HAP-1 (cell line): ENCODE measurements around the gene PALMD.

Experiments used
- DNase-seq, 2 experiments: peaks; one replicate each; pipeline ENCODE4 v3.0.0-alpha.2; 2016 to 2020; ENCODE audit warnings: low spot score in 2 of 2
- H3K27me3 ChIP-seq: fragments of 250-450 bp; sonication (Bioruptor Pico); 2 replicates; pipeline ENCODE4 v1.5.1; 2020; ENCODE audit warnings: low read depth, mild to moderate bottlenecking, moderate library complexity
- H3K36me3 ChIP-seq: fragments of 250-450 bp; sonication (Bioruptor Pico); replicated peaks from 2 replicates; pipeline ENCODE4 v1.5.1; 2020; ENCODE audit warnings: mild to moderate bottlenecking
- H3K4me1 ChIP-seq: fragments of 250-450 bp; sonication (Bioruptor Pico); 2 replicates; pipeline ENCODE4 v1.5.1; 2020; ENCODE audit warnings: mild to moderate bottlenecking
- H3K4me3 ChIP-seq: fragments of 250-450 bp; sonication (Bioruptor Pico); 2 replicates; pipeline ENCODE4 v1.5.1; 2020; ENCODE audit warnings: mild to moderate bottlenecking, moderate library complexity
- H3K9me3 ChIP-seq: fragments of 250-450 bp; sonication (Bioruptor Pico); 2 replicates; pipeline ENCODE4 v1.5.1; 2020; ENCODE audit warnings: mild to moderate bottlenecking, moderate library complexity
- in situ Hi-C: fragments of 300-500 bp; cut with MboI; formaldehyde crosslinking; loops from 3 replicates; pipeline ENCODE4 v1.14.3; 2020; ENCODE audit warnings: low sequenced_read_pairs, inconsistent platforms, mixed read lengths

Gene PALMD

DNA sequence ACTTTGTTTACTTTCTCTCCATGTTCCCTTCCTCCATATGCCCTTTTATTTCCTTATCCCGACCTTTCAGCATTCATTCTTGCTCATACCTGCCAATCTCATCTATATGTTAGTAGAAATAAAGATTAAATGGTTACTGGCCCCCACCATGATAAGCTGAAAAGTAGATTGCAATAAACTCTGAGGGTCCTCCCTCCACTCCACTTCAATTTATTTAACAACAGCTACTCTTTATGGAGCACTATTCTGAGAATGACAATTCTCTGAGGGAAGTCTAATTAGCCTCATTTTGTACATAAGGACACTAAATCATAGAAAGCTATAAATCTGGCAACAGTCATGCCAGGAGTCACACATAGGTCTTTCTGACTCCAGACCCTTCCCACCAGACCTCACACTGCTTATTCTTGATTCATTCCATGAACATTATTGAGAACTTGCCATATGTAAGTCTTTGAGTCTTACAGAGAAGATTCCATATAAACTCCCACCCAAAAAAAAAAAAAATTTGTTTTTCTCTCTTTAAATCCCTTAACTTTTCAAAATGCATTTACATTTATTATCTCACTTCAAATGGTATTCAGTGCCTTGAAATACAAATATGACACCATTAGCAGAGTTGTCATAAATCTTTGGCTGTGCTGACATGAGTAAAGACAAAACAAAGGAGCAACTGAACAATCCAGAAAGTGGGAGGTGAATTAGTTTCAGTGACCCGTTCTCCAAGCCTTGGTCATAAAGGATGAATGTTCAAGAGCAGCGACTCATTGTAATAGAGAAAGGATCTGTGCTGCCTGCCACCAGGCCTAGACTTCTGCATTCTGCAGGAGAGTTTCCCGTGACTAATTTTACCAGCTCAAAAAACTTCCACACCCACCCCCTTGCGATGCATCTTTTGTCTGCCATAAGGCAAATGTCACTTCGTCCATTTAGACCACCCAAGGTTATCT is 28.5 kb downstream of the PALMD start:
- H3K27me3 ChIP-seq, result no peaks in the 10 kb centered on the region
- in situ Hi-C loops, result no loop called here
- DNase-seq, result no peak
- no peak overlapping the region for H3K4me3 ChIP-seq
- H3K4me1 ChIP-seq, result peaks cover 6% of the 10 kb centered on the region
- H3K36me3 ChIP-seq, result no peaks in the 10 kb centered on the region
- no peaks in the 10 kb centered on the region for H3K9me3 ChIP-seq

- in situ Hi-C loops, result no loop called here
- H3K36me3 ChIP-seq, result no peaks in the 10 kb centered on the region
- H3K4me3 ChIP-seq, result no peak overlapping the region
- H3K9me3 ChIP-seq, result no peaks in the 10 kb centered on the region
- no peaks in the 10 kb centered on the region for H3K27me3 ChIP-seq
- DNase-seq, result no peak
- peaks cover 6% of the 10 kb centered on the region for H3K4me1 ChIP-seq
These were observed 29.4 kb downstream of the PALMD start for GRCh38 chr1:99675292-99675691.

DNA sequence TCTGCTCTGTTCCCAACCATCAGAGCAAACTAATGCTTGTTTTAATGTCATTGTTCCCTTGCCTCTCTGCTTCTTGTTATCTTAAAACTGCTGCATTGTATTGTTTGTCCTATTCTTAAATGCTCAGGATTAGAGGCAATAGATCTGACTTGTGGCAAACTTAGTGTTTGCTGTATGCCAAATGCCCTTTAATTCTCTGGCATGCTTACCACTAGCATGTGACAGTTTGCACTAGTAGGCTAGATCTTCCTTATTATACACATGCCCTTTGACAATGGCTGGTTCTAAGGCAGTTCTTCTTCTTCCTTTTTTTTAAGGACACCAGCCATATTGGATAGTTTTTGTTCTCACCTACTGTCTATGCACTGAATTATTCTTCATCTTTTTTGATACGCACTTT is 30.1 kb downstream of the PALMD start:
- H3K9me3 ChIP-seq, result no peaks in the 10 kb centered on the region
- no peaks in the 10 kb centered on the region for H3K27me3 ChIP-seq
- no peak overlapping the region for H3K4me3 ChIP-seq
- no peaks in the 10 kb centered on the region for H3K36me3 ChIP-seq
- peaks cover 6% of the 10 kb centered on the region for H3K4me1 ChIP-seq
- in situ Hi-C loops, result no loop called here
- no peak for DNase-seq

DNA sequence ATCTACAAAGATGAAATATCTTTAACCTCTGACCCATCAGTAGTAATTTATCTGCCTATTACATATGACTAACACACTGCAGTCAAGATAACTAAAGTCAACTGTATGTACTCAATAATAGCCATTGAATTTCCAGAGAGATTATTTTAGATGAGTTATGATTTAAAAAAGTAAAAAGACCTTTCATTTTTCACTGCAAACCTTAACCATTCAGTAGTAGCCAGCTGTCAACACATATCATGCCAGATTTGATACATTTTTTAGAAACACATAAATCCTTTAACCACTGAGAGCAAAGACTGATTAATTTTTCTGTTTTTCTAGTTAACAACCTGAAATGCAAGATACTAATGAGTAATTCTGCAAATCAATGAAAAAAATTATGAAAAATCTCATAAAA is 31.0 kb downstream of the PALMD start:
- no peak overlapping the region for H3K4me3 ChIP-seq
- no peak for DNase-seq
- in situ Hi-C loops, result no loop called here
- no peaks in the 10 kb centered on the region for H3K36me3 ChIP-seq
- H3K27me3 ChIP-seq, result no peaks in the 10 kb centered on the region
- peaks cover 6% of the 10 kb centered on the region for H3K4me1 ChIP-seq
- H3K9me3 ChIP-seq, result no peaks in the 10 kb centered on the region

GRCh38 chr1:99677416-99677815 is 31.5 kb downstream of the PALMD start:
- no peaks in the 10 kb centered on the region for H3K9me3 ChIP-seq
- H3K4me1 ChIP-seq, result peaks cover 6% of the 10 kb centered on the region
- no peak overlapping the region for H3K4me3 ChIP-seq
- no peak for DNase-seq
- no peaks in the 10 kb centered on the region for H3K36me3 ChIP-seq
- in situ Hi-C loops, result no loop called here
- H3K27me3 ChIP-seq, result no peaks in the 10 kb centered on the region

DNA sequence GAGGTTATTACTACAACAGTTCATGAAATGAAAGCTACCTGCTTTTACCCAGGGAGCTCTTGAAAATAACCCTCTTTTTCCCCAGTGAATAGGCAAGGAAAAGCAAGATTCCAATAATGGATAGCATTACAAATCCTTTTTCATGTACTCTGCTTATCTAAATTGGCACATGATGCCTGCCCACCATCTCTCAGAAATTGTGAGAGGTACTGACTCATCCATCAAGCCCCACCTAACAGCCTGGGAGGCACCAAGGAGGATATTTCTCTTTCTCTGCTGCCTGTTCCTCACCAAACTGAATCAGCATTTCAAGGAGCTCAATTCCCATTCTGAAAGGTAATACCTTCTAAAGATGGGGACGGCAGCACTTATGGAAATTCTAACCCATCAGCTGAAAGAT is 34.4 kb downstream of the PALMD start:
- Histone ChIP-seq H3K27me3 (no peaks in the 10 kb centered on the region), H3K9me3 (no peaks in the 10 kb centered on the region), H3K36me3 (no peaks in the 10 kb centered on the region), H3K4me3 (no peak overlapping the region), H3K4me1 (no peaks in the 10 kb centered on the region)
- in situ Hi-C loops, result no loop called here
- no peak for DNase-seq

- DNase-seq, result peak; percentile 14 to 30
- H3K27me3 ChIP-seq, result no peaks in the 10 kb centered on the region
- no peaks in the 10 kb centered on the region for H3K4me1 ChIP-seq
- H3K4me3 ChIP-seq, result no peak overlapping the region
- no peaks in the 10 kb centered on the region for H3K36me3 ChIP-seq
- in situ Hi-C loops, result no loop called here
- no peaks in the 10 kb centered on the region for H3K9me3 ChIP-seq
These were observed 35.7 kb downstream of the PALMD start for GRCh38 chr1:99681583-99681982.

DNA sequence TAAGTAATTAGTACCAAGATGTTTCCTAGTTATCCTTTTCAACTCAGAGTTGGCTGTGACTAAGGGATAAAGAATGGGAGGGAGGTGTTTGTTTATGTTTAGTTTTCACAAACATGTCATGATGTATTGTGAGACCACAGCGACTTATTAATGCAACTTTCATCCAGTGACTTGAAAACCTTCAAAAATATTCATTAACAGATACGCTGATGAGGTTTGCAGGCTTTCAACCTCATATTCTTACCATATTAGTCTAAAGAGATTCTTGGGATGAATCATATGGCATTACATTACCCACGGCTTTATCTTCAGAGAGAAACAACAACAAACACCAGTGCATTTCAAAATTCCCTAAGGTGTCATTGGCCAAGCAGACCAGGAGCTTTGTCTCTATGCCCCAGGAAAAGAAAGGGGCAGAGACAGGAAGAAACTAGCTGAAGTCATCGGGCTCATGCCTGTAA is 36.4 kb downstream of the PALMD start:
- Histone ChIP-seq H3K4me1 (no peaks in the 10 kb centered on the region), H3K36me3 (no peaks in the 10 kb centered on the region), H3K4me3 (no peak overlapping the region), H3K9me3 (no peaks in the 10 kb centered on the region), H3K27me3 (no peaks in the 10 kb centered on the region)
- in situ Hi-C loops, result no loop called here
- DNase-seq, result no peak

GRCh38 chr1:99685516-99686180 is 39.7 kb downstream of the PALMD start:
- H3K4me3 ChIP-seq, result no peak overlapping the region
- in situ Hi-C loops, result no loop called here
- DNase-seq, result peak; percentile 68 to 85
- H3K36me3 ChIP-seq, result no peaks in the 10 kb centered on the region
- no peaks in the 10 kb centered on the region for H3K27me3 ChIP-seq
- no peaks in the 10 kb centered on the region for H3K9me3 ChIP-seq
- no peaks in the 10 kb centered on the region for H3K4me1 ChIP-seq

GRCh38 chr1:99691175-99691574 is 45.3 kb downstream of the PALMD start:
- H3K36me3 ChIP-seq, result no peaks in the 10 kb centered on the region
- H3K27me3 ChIP-seq, result peaks cover under 1% of the 10 kb centered on the region; the same call in 1 of the 2 replicates
- H3K4me1 ChIP-seq, result no peaks in the 10 kb centered on the region
- in situ Hi-C loops, result no loop called here
- no peak overlapping the region for H3K4me3 ChIP-seq
- no peaks in the 10 kb centered on the region for H3K9me3 ChIP-seq
- DNase-seq, result no peak

DNA sequence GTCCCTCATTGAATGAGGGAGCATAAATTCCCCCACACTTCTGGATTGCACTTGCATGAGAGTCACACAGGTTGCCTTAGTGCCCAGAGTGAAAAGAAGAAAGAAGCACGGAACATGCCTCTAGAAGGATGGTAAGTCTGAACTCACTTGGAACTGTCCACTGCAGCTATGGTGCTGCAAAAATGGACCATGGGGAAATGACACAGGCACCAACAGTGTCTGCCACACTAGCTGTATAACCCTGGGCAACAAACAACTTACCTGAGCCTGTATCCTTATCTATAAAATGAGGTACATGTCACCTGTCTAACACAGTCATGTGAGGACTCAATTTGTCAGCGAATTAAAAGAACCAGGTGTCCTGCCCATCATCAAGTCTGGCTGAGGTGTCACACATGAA is 50.7 kb downstream of the PALMD start:
- H3K27me3 ChIP-seq, result peaks cover 16% of the 10 kb centered on the region

GRCh38 chr1:99697580-99697979 is 51.7 kb downstream of the PALMD start:
- DNase-seq, result no peak
- no peaks in the 10 kb centered on the region for H3K4me1 ChIP-seq
- in situ Hi-C loops, result no loop called here
- H3K4me3 ChIP-seq, result no peak overlapping the region
- 0 out of 2 replicates have a peak, but pooled peaks cover 3% of the 10 kb centered on the region for H3K9me3 ChIP-seq
- peaks cover 16% of the 10 kb centered on the region for H3K27me3 ChIP-seq
- no peaks in the 10 kb centered on the region for H3K36me3 ChIP-seq

More for the DNA sequence above, 50.7 kb downstream of the PALMD start:
- Histone ChIP-seq H3K4me1 (no peaks in the 10 kb centered on the region), H3K4me3 (no peak overlapping the region), H3K9me3 (0 out of 2 replicates have a peak, but pooled peaks cover 3% of the 10 kb centered on the region), H3K36me3 (no peaks in the 10 kb centered on the region)
- in situ Hi-C loops, result no loop called here
- no peak for DNase-seq

DNA sequence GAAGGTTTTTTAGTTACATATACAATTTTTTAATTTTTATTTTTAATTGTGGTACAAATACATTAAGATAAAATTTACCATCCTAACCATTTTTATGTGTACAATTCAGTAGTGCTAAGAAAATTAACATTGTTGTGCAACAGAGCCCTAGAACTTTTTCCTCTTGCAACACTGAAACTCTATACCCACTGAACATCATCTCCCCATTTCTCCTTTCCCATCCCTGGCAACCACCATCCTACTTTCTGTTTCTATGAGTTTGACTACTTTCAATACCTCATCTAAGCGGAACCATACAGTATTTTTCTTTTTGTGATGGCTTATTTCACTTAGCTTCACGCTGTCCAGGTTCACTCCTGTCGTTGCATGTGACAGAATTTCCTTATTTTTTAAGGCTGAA is 54.1 kb downstream of the PALMD start:
- in situ Hi-C loops, result loop anchor here (10.0 to 25.0 kb wide), 2 partner anchors 525 to 913 kb away; no protein-coding TSS in a partner anchor
- Histone ChIP-seq H3K36me3 (no peaks in the 10 kb centered on the region), H3K9me3 (0 out of 2 replicates have a peak, but pooled peaks cover 3% of the 10 kb centered on the region), H3K4me3 (no peak overlapping the region), H3K27me3 (peaks cover 16% of the 10 kb centered on the region), H3K4me1 (no peaks in the 10 kb centered on the region)
- DNase-seq, result no peak

DNA sequence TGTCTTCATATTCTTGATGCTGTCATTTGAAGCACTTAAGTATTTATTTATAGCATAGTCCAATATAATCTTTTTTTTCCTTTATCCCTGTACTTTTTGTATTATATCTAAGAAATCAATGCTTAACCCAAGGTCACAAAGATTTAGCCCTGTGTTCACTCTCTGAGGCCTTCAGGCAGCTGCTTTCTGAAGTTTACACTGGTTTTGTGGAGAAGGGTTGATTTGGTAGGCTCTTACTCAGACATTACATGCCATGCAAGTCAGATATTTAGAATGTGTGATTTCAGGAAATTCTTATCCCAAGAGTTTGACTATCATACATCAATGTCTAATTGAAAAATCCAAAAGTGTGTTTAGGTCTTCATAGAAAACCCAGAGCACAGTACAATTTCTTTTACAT is 56.3 kb downstream of the PALMD start:
- Histone ChIP-seq H3K9me3 (0 out of 2 replicates have a peak, but pooled peaks cover 3% of the 10 kb centered on the region), H3K27me3 (peaks cover 13% of the 10 kb centered on the region), H3K4me3 (no peak overlapping the region), H3K36me3 (no peaks in the 10 kb centered on the region), H3K4me1 (no peaks in the 10 kb centered on the region)
- DNase-seq, result no peak
- in situ Hi-C loops, result loop anchor here (10.0 to 25.0 kb wide), 2 partner anchors 527 to 915 kb away; no protein-coding TSS in a partner anchor
